ENCODE data around the gene DNAAF8.

- TF ChIP-seq CTCF (IDR thresholded peaks at IDR 0.05) (no peak), POLR2A (IDR thresholded peaks at IDR 0.05) (no peak), EP300 (IDR thresholded peaks at IDR 0.05) (no peak)
These were observed 63.5 kb downstream of the DNAAF8 start for GRCh38 chr16:4797805-4798252.

Measured in tibial nerve (tissue), 4 donors.